ENCODE measurements around the gene HDGFL3. TPM values are rescaled to one million over a fixed set of nuclear protein-coding genes. Genes with fewer than 3 reads are reported as not detected.
A peak's percentile ranks its signal among the peaks of the same experiment; 100 is the strongest.
"Not testable (repeated sequence)": the region's sequence is repeated elsewhere in the genome, so short reads cannot be mapped to it uniquely, and the experiment has no call there.

HDGFL3 gene
- total RNA-seq, result 10 to 100 TPM in 1 of 2 donors, 1 to 10 TPM in 1; 9.2 to 13.6 TPM
- long read RNA-seq, full-length matches to known transcripts, result 5 of 9 reads
- long read RNA-seq, partial matches to known transcripts, result 3 of 9 reads
- long read RNA-seq, other reads (novel, unspliced or antisense), result 1 of 9 reads

- intact Hi-C loops (cut with DNase I, micrococcal nuclease), result loop anchor here in 1 of 2 donors (10.0 kb wide), 1 partner anchor 203 kb away; no protein-coding TSS in a partner anchor
- DNase-seq (peak; percentile 35 to 57), ATAC-seq (peak; percentile 58)
Measured at GRCh38 chr15:83207660-83208366, at the start of gene HDGFL3. TSS of gene HDGFL3 (minus strand) at chr15:83207823. CDS start at chr15:83207414, 409 bp downstream.

- intact Hi-C loops (cut with DNase I, micrococcal nuclease), result loop anchor here in 1 of 2 donors (10.0 kb wide), 1 partner anchor 304 kb away; no protein-coding TSS in a partner anchor
- DNase-seq (no peak), ATAC-seq (no peak)
Measured at GRCh38 chr15:83250781-83251180, 43.2 kb upstream of the HDGFL3 start.

DNA sequence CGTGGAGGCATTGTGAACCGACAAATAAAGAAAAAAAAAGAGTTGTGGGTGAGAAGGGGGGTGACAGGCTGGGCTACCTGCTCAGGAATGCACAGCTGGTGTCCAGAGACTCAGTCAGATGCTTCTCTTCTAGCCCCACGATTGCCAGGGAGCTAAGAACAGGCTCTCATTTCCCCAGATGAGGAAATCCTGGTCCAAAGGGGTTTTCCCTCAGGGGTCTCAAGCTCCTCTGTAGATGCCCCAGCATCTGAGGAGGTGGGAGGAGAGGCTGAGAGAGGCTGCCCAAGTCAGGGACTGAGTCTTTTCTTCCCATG is 41.4 kb upstream of the HDGFL3 start:
- ATAC-seq, result no peak
- intact Hi-C loops (cut with DNase I, micrococcal nuclease), result loop anchor here in 1 of 2 donors (10.0 kb wide), 1 partner anchor 186 kb away; no protein-coding TSS in a partner anchor
- no peak for DNase-seq

DNA sequence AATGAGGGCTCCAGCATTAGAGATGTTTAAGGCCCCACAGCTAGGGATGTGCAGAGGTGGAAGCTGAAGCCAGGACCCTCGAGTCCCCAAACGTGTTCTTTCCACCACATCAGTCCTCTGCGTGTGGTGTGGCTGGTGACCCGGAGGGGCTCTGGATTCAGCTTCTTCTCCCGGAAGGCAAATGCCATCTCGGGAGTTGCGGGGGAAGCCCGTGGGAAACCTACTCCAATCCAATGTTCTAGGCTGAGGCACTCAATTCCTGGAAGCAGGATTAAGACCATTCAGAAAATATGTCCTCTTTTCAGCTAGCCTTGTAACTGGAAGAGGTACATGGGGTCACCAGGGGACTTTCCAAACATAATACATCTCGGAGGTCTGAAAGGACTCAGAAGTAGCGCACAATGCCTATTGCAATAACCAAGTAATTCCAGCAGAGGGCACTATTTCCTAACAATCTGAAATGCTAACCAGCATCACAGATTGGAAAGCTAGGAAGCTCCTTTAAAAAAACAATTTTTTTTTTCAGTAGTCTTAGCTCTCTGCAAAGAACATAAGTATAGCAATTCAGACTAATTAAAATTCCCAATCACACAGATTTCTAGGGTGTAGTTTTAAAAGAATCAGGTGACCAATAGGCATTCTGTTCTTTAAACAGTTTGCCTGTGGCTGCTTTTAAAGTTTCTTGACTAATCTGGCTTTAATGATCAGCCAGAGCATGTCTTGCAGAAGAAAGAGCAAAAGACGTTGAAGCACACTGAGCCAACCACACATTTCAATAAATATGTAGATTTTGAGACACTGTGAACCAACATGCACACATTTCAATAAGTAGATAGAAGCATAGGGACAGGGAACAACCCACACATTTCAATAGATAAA is 40.8 kb upstream of the HDGFL3 start:
- DNase-seq, result peak in 1 of 2 donors; percentile 5
- no peak for ATAC-seq
- intact Hi-C loops (cut with DNase I, micrococcal nuclease), result loop anchor here in 1 of 2 donors (10.0 kb wide), 1 partner anchor 186 kb away; no protein-coding TSS in a partner anchor

DNA sequence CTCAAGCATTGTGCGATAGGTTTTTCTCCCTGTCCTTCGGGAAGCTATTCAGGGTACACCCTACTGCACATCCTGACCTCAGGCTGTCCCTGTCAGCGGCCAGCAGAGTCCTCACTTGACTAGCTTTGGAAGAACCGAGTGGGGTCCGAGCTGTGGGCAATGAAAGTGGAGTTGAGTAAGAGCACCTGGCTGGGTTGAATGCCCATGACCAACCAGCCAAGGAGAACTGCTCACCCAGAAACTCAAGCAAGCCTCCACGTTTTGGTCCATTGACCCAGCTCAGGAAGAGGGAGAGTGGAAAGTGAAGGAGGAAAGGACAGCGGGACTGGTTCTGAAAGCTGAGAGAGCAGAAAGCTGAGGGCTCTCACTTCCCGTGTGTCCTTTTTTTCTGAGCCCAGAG is 36.0 kb upstream of the HDGFL3 start:
- intact Hi-C loops (cut with DNase I, micrococcal nuclease), result loop anchor here in 1 of 2 donors (10.0 kb wide), 1 partner anchor 191 kb away; no protein-coding TSS in a partner anchor
- ATAC-seq (no peak), DNase-seq (no peak)

- no peak for ATAC-seq
- DNase-seq, result no peak
- intact Hi-C loops (cut with DNase I, micrococcal nuclease), result no loop called here
Measured at GRCh38 chr15:83230242-83230641, 22.6 kb upstream of the HDGFL3 start.

DNA sequence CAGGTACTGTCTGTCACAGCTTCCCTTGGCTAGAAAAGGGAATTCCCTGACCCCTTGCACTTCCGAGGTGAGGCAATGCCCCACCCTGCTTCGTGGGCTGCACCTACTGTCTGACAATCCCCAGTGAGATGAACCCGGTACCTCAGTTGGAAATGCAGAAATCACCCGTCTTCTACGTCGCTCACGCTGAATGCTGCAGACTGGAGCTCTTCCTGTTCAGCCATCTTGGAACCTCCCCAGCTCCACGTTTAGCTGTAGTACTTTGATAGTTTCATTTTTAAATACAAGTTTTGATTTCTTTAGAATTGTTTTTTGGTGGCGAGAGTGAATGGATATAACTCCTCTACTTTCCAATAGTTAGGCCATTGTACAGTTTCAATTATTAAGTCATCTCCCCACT is 17.8 kb upstream of the HDGFL3 start:
- intact Hi-C loops (cut with DNase I, micrococcal nuclease), result no loop called here
- ATAC-seq, result no peak
- DNase-seq, result no peak

GRCh38 chr15:83221781-83222180 is 14.2 kb upstream of the HDGFL3 start:
- intact Hi-C loops (cut with DNase I, micrococcal nuclease); ATAC-seq; DNase-seq: not testable (repeated sequence)

GRCh38 chr15:83219026-83219425 is 11.4 kb upstream of the HDGFL3 start:
- no peak for ATAC-seq
- DNase-seq, result no peak
- intact Hi-C loops (cut with DNase I, micrococcal nuclease), result no loop called here

DNA sequence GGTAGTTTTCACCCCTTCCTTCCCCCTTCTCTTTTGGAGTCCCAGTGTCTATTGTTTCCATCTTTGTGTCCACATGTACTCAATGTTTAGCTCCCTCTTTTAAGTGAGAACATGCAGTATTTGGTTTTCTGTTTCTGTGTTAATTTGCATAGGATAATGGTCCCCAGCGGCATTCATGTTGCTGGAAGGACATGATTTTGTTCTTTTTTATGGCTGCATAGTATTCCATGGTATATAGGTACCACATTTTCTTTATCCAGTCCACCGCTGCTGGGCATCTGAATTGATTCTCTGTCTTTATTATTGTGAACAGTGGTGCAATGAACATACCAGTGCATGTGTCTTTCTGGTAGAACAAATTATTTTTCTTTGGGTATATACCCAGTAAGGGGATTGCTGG is 7.7 kb upstream of the HDGFL3 start:
- intact Hi-C loops (cut with DNase I, micrococcal nuclease), result no loop called here
- no peak for DNase-seq
- ATAC-seq, result no peak

DNA sequence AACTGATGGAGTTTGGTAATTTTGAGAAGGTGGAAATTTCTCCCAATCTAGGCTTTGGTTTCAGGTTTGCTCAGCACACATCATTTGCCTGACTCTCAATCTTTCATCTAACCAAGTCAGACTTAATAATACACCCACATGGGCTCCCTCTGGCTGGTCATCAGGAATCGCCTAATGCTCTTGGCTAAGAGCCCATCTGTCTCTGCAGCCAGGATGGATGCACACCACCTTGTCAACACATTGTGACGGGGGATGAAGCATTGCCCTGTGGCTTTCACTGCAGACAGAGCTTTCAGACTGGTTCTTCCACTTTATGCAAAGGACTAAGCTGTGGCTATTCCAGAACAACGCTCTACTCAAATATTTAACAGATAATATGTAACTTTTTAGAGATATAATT is 3.0 kb upstream of the HDGFL3 start:
- no peak for ATAC-seq
- intact Hi-C loops (cut with DNase I, micrococcal nuclease), result no loop called here
- DNase-seq, result no peak

DNA sequence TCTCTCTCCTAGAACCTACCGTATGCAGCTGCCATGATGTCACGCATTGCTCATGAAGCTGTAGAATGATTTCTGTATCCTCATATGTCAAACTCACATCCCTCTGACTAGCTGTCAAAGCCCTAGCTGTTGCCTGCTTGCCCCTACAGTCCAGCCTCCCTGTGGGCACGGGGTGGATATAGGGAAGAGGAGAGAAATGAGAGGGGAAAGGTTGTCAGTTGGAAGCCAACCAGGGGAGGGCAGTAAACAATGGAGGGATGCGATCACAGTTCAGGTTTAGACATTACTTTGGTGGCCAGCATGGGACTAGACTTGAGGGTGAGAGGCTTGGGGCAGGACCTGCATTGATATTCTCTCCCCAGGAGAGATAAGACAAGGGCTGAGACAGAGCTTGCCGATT is 1.7 kb upstream of the HDGFL3 start:
- ATAC-seq (no peak), DNase-seq (no peak)
- intact Hi-C loops (cut with DNase I, micrococcal nuclease), result loop anchor here in 1 of 2 donors (10.0 kb wide), 1 partner anchor 205 kb away; no protein-coding TSS in a partner anchor

DNA sequence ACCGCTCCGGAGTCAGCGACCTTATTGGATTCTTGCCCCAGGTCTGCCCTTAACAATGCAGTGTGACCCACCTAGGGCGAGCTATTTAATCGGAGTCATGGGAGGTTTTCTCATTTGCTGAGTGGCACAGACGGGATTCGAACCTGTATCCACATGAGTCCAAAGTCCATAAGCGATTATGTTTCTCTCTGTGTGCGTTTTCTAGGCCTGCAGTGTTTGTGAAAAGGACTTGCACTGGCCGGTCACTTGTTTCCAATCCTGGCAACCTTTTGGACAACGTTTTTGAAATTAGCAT is 691 bp upstream of the HDGFL3 start:
- DNase-seq (no peak), ATAC-seq (no peak)
- intact Hi-C loops (cut with DNase I, micrococcal nuclease), result loop anchor here in 1 of 2 donors (10.0 kb wide), 1 partner anchor 204 kb away; no protein-coding TSS in a partner anchor

- intact Hi-C loops (cut with DNase I, micrococcal nuclease), result loop anchor here in 1 of 2 donors (10.0 kb wide), 1 partner anchor 202 kb away; no protein-coding TSS in a partner anchor
- peak; percentile 70 for ATAC-seq
Measured at GRCh38 chr15:83207009-83207659, 489 bp downstream of the HDGFL3 start.

DNA sequence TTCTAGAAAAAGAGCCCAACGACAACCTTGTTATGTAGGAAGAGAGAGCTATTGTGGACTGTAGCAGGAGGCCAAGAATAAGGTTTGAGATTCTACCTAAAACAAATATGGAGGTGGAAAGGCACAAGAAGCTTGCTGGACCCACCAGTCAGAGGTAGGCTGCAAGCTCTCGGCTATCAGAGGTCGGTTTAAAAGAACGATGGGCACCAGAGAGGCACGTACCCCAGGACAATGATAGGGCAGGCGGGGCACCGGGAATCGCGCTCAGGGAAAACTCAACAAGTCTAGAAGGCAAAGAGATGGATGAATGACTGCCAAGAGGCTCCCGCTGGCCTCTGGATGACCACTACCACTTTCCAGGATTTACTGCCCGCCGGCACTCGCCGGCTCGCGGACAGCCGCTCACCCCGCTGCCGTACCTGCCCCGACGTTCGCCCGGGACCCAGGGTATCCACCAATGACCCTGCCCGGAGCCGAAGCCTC is 1.1 kb downstream of the HDGFL3 start:
- DNase-seq (no peak), ATAC-seq (peak; percentile 12)
- intact Hi-C loops (cut with DNase I, micrococcal nuclease), result loop anchor here in 1 of 2 donors (10.0 kb wide), 1 partner anchor 202 kb away; no protein-coding TSS in a partner anchor

More at GRCh38 chr15:83207009-83207659, 489 bp downstream of the HDGFL3 start:
- DNase-seq, result peak in 1 of 2 donors; percentile 30

- intact Hi-C loops (cut with DNase I, micrococcal nuclease), result loop anchor here in 1 of 2 donors (10.0 kb wide), 1 partner anchor 201 kb away; no protein-coding TSS in a partner anchor
Measured at GRCh38 chr15:83205725-83206324, 1.8 kb downstream of the HDGFL3 start.

DNA sequence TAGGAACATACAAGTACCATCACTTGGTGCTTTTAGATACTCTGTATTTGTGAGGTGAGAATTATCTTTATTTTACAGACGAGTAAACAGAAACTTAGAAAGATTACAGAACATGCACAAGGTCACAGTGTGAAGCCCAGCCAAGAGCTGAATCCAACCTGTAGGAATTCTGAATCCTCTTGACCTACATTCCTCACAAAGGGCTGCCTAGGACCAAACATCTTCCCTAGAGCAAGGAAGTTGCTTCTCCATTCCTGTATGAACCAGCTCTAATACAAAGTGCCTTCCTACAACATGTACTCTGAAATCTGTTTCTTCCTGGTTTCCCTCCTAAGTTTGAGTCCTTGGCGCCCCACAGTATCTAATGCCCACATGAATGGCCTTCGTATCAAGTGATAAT is 2.9 kb downstream of the HDGFL3 start:
- ATAC-seq (no peak), DNase-seq (no peak)
- intact Hi-C loops (cut with DNase I, micrococcal nuclease), result loop anchor here in 1 of 2 donors (10.0 kb wide), 1 partner anchor 200 kb away; no protein-coding TSS in a partner anchor

More at GRCh38 chr15:83205725-83206324, 1.8 kb downstream of the HDGFL3 start:
- DNase-seq (no peak), ATAC-seq (no peak)

DNA sequence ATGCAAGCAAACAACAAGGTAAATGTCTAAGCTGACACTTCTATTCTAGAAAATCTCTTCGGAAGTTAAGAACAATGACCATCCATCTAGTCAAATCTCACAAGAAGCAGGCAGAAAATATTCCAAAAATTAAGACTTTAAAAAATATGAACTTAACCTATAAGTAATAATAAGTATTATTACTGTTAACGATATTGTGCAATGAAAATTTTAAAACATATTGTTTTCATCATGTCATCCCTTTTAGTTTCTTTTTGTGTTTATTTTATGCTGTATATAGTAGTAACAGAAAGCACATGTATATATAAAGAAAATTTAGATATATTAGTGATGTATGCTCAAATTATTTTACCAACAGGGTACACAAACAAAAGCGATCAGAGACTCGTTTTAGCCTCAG is 4.1 kb downstream of the HDGFL3 start:
- intact Hi-C loops (cut with DNase I, micrococcal nuclease), result loop anchor here in 1 of 2 donors (10.0 kb wide), 1 partner anchor 199 kb away; no protein-coding TSS in a partner anchor
- DNase-seq, result no peak
- no peak for ATAC-seq

Measured in left colon (tissue), 2 donors.